MM.1S (cell line): ENCODE results near the gene IL1R2.

Experiments used
- DNase-seq: peaks from one replicate; pipeline ENCODE4 v3.0.0-alpha.2; 2015
- H2AFZ ChIP-seq: fragments of 300-600 bp; sonication (generic); 2 replicates; pipeline ENCODE4 v1.6.0; 2016; ENCODE audit warnings: antibody characterized with exemption, low read length
- H3F3A ChIP-seq: fragments of 300-600 bp; sonication (generic); 2 replicates; pipeline ENCODE4 v1.6.1; 2016; ENCODE audit warnings: mild to moderate bottlenecking, antibody characterized with exemption, low read length, moderate library complexity, mixed read lengths; ENCODE audit not compliant: insufficient read depth
- H3K27ac ChIP-seq: fragments of 300-600 bp; sonication (generic); 2 replicates; pipeline ENCODE4 v1.5.1; 2016; ENCODE audit warnings: mild to moderate bottlenecking, low read length
- H3K27me3 ChIP-seq: fragments of 300-600 bp; sonication (generic); replicated peaks from 2 replicates; pipeline ENCODE4 v1.6.0; 2016; ENCODE audit warnings: low read length; ENCODE audit not compliant: insufficient read depth
- H3K36me3 ChIP-seq: fragments of 300-600 bp; sonication (generic); replicated peaks from 2 replicates; pipeline ENCODE4 v1.6.1; 2016; ENCODE audit warnings: mild to moderate bottlenecking, low read length, mixed read lengths; ENCODE audit not compliant: insufficient read depth
- H3K4me1 ChIP-seq: fragments of 300-600 bp; sonication (generic); 2 replicates; pipeline ENCODE4 v1.6.1; 2016; ENCODE audit warnings: low read length, mixed read lengths
- H3K4me2 ChIP-seq: fragments of 300-600 bp; sonication (generic); 2 replicates; pipeline ENCODE4 v1.6.0; 2016; ENCODE audit warnings: low read depth, low read length
- H3K4me3 ChIP-seq: fragments of 300-600 bp; sonication (generic); 2 replicates; pipeline ENCODE4 v1.5.1; 2016; ENCODE audit warnings: low read length, mixed read lengths
- H3K79me2 ChIP-seq: fragments of 300-600 bp; sonication (generic); 2 replicates; pipeline ENCODE4 v1.6.1; 2016; ENCODE audit warnings: mixed run types, low read length, mixed read lengths
- H3K9ac ChIP-seq: fragments of 300-600 bp; sonication (generic); 2 replicates; pipeline ENCODE4 v1.6.1; 2016; ENCODE audit warnings: low read length, mixed read lengths
- H3K9me2 ChIP-seq: fragments of 300-600 bp; sonication (generic); replicated peaks from 2 replicates; pipeline ENCODE4 v1.6.1; 2016; ENCODE audit warnings: mild to moderate bottlenecking, low read length, mixed read lengths; ENCODE audit not compliant: insufficient read depth
- H3K9me3 ChIP-seq: fragments of 300-600 bp; sonication (generic); replicated peaks from 2 replicates; pipeline ENCODE4 v1.6.1; 2016; ENCODE audit warnings: mild to moderate bottlenecking, low read length, mixed read lengths; ENCODE audit not compliant: insufficient read depth
- H4K20me1 ChIP-seq: fragments of 300-600 bp; sonication (generic); 2 replicates; pipeline ENCODE4 v1.6.1; 2016; ENCODE audit warnings: mild to moderate bottlenecking, low read length, moderate library complexity, mixed read lengths; ENCODE audit not compliant: insufficient read depth
- CTCF ChIP-seq: fragments of 300-600 bp; sonication (generic); IDR thresholded peaks from 2 replicates; pipeline ENCODE4 v1.5.1; 2016; ENCODE audit warnings: antibody characterized with exemption, low read length, mixed read lengths
- EZH2 ChIP-seq: fragments of 300-600 bp; sonication (generic); optimal IDR thresholded peaks from 2 replicates; pipeline ENCODE3; 2017; ENCODE audit warnings: low read depth, mild to moderate bottlenecking, antibody characterized with exemption, low read length, mixed read lengths
- EZH2phosphoT487 ChIP-seq: fragments of 300-600 bp; sonication (generic); IDR thresholded peaks from 2 replicates; pipeline ENCODE4 v1.6.1; 2018; ENCODE audit warnings: antibody characterized with exemption, low read length

Gene IL1R2

GRCh38 chr2:101995019-101995418 is 3.3 kb downstream of the IL1R2 start:
- Histone ChIP-seq H3K9me3 (no peaks in the 10 kb centered on the region), H3K36me3 (no peaks in the 10 kb centered on the region), H3K79me2 (no peaks in the 10 kb centered on the region), H4K20me1 (no peaks in the 10 kb centered on the region), H3K4me1 (no peaks in the 10 kb centered on the region), H3K4me2 (no peak overlapping the region), H3K4me3 (no peak overlapping the region), H3K9me2 (no peaks in the 10 kb centered on the region), H3K27ac (no peak overlapping the region), H3K27me3 (no peaks in the 10 kb centered on the region), H2AFZ (no peak overlapping the region), H3F3A (no peaks in the 10 kb centered on the region), H3K9ac (no peak overlapping the region)
- TF ChIP-seq CTCF (no peak), EZH2phosphoT487 (no peak), EZH2 (no peak)
- DNase-seq = no peak

- Histone ChIP-seq H3K27ac (no peak overlapping the region), H3K27me3 (no peaks in the 10 kb centered on the region), H3K9me2 (no peaks in the 10 kb centered on the region), H3K79me2 (no peaks in the 10 kb centered on the region), H2AFZ (no peak overlapping the region), H3F3A (no peaks in the 10 kb centered on the region), H3K9me3 (no peaks in the 10 kb centered on the region), H3K4me3 (no peak overlapping the region), H3K4me1 (no peaks in the 10 kb centered on the region), H3K36me3 (no peaks in the 10 kb centered on the region), H4K20me1 (no peaks in the 10 kb centered on the region), H3K9ac (no peak overlapping the region), H3K4me2 (no peak overlapping the region)
- TF ChIP-seq EZH2phosphoT487 (no peak), EZH2 (no peak), CTCF (no peak)
- DNase-seq = no peak
Measured at GRCh38 chr2:101995804-101996203, 4.0 kb downstream of the IL1R2 start.

GRCh38 chr2:101998556-101998895 is 6.8 kb downstream of the IL1R2 start:
- no peaks in the 10 kb centered on the region for H3K27me3 ChIP-seq
- H4K20me1 ChIP-seq = no peaks in the 10 kb centered on the region
- H3K4me2 ChIP-seq = no peak overlapping the region
- no peaks in the 10 kb centered on the region for H3K36me3 ChIP-seq
- H3F3A ChIP-seq = no peaks in the 10 kb centered on the region
- H3K9me2 ChIP-seq = no peaks in the 10 kb centered on the region
- no peak overlapping the region for H3K9ac ChIP-seq
- TF ChIP-seq EZH2phosphoT487 (no peak), EZH2 (no peak), CTCF (no peak)
- no peak overlapping the region for H2AFZ ChIP-seq
- no peak overlapping the region for H3K27ac ChIP-seq
- no peaks in the 10 kb centered on the region for H3K79me2 ChIP-seq
- no peaks in the 10 kb centered on the region for H3K9me3 ChIP-seq
- no peak overlapping the region for H3K4me3 ChIP-seq
- H3K4me1 ChIP-seq = no peaks in the 10 kb centered on the region
- no peak for DNase-seq
